Panc1 (cell line): ENCODE results near the gene SHF.

Source experiments
- POLR2AphosphoS5 ChIP-seq: IDR thresholded peaks from 2 replicates; pipeline ENCODE4 v1.6.1; 2012; ENCODE audit warnings: mild to moderate bottlenecking, low read depth, low read length, moderate library complexity
- TF ChIP-seq, protein P1 (sequence below), 2 experiments: IDR thresholded peaks; 2 replicates each; pipeline ENCODE4 v1.6.1; 2011 to 2012; ENCODE audit warnings: low read depth in 2 of 2, control low read depth in 1 of 2, low read length in 1 of 2, mild to moderate bottlenecking in 1 of 2, moderate library complexity in 1 of 2; ENCODE audit not compliant: insufficient read depth in 1 of 2
- TF ChIP-seq, protein P2 (sequence below): fragments of 450-650 bp; IDR thresholded peaks from 2 replicates; pipeline ENCODE4 v1.5.1; 2017; ENCODE audit warnings: mild to moderate bottlenecking

GRCh38 chr15:45230245-45230965, 42.6 kb upstream of the SHF start:
- TF ChIP-seq POLR2AphosphoS5 = no peak
- TF ChIP-seq, protein P1, sequence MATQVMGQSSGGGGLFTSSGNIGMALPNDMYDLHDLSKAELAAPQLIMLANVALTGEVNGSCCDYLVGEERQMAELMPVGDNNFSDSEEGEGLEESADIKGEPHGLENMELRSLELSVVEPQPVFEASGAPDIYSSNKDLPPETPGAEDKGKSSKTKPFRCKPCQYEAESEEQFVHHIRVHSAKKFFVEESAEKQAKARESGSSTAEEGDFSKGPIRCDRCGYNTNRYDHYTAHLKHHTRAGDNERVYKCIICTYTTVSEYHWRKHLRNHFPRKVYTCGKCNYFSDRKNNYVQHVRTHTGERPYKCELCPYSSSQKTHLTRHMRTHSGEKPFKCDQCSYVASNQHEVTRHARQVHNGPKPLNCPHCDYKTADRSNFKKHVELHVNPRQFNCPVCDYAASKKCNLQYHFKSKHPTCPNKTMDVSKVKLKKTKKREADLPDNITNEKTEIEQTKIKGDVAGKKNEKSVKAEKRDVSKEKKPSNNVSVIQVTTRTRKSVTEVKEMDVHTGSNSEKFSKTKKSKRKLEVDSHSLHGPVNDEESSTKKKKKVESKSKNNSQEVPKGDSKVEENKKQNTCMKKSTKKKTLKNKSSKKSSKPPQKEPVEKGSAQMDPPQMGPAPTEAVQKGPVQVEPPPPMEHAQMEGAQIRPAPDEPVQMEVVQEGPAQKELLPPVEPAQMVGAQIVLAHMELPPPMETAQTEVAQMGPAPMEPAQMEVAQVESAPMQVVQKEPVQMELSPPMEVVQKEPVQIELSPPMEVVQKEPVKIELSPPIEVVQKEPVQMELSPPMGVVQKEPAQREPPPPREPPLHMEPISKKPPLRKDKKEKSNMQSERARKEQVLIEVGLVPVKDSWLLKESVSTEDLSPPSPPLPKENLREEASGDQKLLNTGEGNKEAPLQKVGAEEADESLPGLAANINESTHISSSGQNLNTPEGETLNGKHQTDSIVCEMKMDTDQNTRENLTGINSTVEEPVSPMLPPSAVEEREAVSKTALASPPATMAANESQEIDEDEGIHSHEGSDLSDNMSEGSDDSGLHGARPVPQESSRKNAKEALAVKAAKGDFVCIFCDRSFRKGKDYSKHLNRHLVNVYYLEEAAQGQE (IDR thresholded peaks at IDR 0.05; ENCODE audit: insufficient read depth in 1 of 2, low read depth in 2 of 2, low read length in 1 of 2) = no peak
- TF ChIP-seq, protein P2, sequence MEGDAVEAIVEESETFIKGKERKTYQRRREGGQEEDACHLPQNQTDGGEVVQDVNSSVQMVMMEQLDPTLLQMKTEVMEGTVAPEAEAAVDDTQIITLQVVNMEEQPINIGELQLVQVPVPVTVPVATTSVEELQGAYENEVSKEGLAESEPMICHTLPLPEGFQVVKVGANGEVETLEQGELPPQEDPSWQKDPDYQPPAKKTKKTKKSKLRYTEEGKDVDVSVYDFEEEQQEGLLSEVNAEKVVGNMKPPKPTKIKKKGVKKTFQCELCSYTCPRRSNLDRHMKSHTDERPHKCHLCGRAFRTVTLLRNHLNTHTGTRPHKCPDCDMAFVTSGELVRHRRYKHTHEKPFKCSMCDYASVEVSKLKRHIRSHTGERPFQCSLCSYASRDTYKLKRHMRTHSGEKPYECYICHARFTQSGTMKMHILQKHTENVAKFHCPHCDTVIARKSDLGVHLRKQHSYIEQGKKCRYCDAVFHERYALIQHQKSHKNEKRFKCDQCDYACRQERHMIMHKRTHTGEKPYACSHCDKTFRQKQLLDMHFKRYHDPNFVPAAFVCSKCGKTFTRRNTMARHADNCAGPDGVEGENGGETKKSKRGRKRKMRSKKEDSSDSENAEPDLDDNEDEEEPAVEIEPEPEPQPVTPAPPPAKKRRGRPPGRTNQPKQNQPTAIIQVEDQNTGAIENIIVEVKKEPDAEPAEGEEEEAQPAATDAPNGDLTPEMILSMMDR = no peak
